HG02840 (cell line): ENCODE data around the gene ACVR1.
"Not testable (repeated sequence)": the region's sequence is repeated elsewhere in the genome, so short reads cannot be mapped to it uniquely, and the experiment has no call there.

ENCODE experiments used
- ATAC-seq: cut with Tn5 transposase; IDR thresholded peaks from one replicate; pipeline ENCODE4 v1.9.1; 2021; ENCODE audit warnings: mild to moderate bottlenecking, moderate library complexity, moderate number of reproducible peaks; ENCODE audit not compliant: unreplicated experiment, low FRiP score

Gene ACVR1

DNA sequence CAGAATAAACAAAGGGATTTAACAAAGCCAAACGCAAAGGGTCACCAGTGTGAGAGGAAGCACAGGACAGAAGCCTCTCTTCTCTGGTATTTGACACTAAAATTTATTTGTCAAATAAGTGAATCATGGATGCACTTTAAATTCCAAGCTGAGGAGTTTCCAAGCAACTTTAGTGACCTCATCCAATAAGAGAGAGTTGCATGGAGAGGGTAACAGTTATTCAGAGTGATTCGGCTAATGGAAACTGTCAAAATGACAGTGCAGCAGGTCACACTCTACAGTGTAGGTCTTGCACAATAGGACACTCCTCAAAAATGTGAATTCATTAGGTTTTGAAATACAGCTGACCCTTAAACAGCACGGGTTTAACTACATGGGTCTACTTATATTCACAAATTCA, 143.5 kb downstream of the ACVR1 start:
- no peak for ATAC-seq

DNA sequence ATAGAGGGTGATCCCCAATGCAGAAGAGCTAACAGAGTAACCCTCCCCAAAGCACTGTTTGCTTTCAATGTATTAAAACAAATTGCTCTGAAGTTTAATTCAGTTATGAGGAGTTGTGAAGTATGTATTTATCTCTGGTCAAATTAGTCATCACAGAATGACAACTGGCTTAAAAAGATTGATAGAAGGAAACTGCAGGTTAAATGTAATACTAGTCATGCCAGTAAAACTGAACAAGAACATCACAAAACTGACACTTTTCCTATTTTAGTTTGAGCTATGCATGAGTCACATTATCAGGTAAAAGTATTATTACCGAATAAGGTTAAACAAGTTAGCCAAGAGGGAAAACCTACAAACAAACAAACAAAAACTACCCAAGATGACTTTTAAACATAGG, 148.4 kb downstream of the ACVR1 start:
- no peak for ATAC-seq

DNA sequence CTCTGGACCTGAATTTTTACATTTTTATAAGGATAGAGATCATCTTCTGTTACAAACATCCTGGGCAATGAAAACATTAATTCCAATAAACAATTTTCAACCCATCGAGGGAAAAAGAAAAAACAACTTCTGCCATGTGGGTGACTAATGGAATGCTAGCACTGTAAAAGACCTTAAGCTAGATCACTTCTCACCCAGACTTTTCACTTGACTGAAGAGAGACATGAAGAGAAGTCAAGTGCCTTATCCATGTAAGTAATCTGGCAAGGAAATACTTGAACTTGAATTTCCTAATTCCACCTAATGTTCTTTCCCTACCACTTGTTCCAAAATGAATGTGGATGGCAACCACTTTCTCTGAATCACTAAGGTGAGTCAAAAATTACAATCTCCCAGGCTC, 149.2 kb downstream of the ACVR1 start:
- no peak for ATAC-seq

DNA sequence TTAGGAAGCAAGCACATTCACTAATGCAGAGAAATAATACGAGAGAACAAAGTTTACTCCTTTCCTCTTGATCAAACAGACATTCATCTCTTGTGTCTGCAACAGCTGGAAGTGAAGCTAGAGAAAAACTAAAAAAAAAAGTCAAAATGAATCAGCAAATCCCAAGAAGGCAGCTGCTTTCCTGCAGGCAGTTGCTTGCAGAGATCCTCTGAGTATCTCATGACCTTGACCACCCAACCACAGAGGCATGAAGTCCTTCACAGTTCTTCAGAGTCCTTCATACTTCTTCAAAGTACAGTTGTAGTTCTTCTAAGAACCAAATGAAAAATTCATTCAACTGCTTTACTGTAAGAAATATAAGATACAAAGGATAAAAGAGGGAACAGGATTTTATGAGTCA, 150.3 kb downstream of the ACVR1 start:
- no peak for ATAC-seq

DNA sequence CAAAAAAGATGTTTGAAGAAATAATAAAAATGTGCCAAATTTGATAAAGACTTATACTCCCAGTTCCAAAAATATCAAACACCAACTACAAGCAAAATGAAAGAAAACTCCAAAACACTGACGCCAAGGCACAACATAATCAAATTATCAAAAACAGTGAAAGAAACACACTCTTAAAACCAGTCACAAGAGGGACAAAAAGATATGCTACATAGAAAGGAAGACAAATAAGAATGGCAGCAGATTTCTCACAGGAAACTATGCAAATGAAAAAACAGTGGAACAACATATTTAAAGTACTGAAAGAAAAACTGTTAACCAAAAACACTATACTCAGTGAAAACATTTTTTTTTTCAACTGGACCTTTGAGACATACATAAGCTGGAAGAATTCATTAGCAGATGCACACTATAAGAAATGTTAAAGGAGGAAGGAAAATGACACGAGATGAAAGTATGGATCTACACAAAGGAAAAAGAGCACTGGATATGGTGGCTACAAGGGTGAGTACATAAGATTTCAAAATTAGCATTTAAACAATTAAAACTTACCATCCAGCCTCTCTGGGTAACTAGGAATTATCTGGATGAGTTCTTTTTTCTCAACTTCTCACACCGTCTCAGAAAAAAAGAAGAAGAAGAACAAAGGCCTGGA, 153.4 kb downstream of the ACVR1 start:
- ATAC-seq = no peak

DNA sequence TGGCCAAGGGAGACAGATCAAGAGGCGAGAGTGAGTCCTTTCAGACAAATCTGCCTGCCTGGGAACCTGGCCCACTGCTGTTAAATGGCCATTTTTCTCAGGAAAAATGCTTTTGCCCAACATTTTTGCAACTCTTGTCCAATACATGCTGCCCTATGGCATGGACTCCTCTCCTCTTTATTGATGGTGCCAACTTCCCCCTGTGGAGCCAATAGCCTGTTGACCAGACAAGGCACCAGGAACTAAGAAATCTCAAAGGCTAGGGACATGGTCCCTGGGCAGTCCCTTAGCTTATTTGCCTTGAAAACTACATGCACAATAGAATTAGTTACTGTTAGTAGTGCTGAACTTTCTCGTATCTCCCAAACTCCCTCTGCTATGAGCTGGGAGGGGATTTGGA, 155.6 kb downstream of the ACVR1 start:
- no peak for ATAC-seq

DNA sequence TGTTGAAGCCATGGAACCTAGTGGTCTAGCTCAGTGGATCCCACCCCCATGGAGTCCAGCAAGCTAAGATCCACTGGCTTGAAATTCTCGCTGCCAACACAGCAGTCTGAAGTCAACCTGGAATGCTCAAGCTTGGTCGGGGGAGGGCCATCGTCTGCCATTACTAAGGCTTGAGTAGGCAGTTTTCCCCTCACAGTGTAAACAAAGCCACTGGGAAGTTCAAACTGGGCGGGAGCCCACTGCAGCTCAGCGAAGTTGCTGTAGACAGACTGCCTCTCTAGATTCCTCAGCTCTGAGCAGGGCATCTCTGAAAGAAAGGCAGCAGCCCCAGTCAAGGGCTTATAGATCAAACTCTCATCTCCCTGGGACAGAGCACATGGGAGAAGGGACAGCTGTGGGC, 171.5 kb downstream of the ACVR1 start:
- not testable (repeated sequence) for ATAC-seq

DNA sequence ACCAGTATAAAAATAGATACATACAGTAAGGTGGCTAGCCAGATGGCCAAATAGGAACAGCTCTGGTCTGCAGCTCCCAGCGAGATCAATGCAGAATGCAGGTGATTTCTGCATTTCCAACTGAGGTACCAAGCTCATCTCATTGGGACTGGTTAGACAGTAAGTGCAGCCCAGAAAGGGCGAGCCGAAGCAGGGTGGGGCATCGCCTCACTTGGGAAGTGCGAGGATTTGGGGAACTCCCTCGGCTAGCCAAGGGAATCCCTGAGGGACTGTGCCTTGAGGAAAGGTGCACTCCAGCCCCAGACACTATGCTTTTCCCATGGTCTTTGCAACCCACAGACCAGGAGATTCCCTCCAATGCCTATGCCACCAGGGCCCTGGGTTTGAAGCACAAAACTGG, 172.0 kb downstream of the ACVR1 start:
- ATAC-seq = not testable (repeated sequence)

DNA sequence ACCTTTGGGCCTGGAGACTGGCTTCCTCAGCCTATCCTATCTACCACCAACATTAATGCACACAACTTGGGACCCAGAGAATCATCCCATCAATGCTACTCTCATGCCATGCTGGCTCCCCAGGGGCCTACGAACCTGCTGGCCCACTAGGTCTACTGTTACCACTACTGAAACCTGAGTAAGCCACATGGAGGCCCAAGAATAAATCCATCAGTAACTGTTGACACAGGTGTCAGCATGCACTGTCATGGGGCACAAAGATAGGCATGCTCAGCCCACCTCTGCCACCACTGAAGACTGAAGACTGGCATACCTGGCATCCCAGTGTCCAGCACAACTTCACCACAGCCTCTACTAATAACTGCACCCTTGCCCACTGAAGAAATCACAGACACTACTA, 176.3 kb downstream of the ACVR1 start:
- no peak for ATAC-seq

DNA sequence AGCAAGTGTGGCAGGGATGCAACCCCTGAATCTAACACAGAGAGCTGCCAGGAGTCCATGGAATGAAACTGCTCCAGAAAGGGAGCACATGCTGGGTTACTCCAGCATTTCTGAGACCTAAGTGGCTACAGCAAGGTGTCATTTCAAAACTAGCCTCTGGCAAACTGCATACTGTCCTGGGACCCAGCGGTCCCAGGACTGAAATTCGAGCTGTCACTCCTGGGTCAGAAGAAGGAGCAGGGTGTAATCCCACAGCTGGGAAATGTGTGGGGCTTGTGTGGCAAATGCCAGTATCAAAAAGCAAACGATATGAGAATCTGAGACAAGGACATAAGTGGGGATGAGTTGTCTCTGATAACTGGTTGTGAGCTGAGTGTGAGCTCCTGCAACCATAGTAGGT, 177.1 kb downstream of the ACVR1 start:
- ATAC-seq = no peak

DNA sequence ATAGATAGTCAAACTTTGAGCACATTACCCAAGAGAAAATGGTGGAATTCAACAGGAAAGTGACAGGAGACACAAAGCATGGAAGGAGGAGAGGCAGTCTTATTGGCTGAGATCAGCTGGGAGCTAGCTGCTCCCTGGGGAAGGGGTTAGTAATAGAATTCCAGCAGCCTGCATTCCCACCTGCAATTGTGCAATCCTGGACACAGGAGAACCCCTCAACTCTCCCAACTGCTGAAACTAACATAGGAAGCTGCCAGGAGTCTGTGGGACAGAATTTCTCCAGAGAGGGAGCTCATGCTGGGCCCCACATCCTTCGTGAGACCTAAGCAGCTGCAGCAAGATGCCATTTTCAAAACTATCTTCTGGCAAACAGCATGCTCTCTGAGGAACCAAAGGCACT, 177.7 kb downstream of the ACVR1 start:
- no peak for ATAC-seq

DNA sequence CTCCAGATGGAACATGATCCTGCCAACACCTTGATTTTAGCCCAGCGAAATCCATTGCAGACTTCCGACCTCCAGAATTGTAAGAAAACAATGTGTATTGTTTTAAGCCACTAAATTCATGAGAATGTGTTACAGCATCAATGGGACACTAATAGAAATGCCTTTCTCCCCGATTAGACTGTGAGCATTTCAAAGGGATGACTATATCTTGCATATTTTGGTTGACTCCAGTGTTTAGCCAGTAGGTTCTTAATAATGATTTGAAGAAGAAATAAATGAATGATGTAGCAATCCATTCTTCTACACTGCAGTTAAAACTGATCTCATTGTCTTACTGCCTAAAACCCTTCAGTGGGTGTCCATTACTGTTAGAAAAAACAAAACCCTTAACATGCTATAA, 180.1 kb downstream of the ACVR1 start:
- ATAC-seq = no peak

DNA sequence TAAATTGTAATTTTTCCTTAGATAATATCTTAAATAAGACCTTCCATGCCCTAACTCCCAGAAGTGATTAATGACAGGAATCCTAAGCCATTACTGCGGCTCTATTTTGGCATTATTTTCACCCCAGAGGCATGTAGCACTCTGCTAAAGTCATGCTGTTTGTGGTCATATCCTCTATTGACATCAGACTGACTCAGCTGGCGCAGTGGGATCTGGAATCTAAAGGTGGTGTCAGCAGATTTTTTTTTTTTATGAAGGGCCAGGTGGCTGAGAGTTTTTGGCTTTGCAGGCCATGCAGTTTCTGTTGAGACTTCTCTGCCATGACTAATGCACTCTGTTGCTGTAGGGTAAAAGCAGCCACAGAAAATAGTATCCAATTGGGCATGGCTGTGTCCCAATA, 183.4 kb downstream of the ACVR1 start:
- ATAC-seq = no peak

DNA sequence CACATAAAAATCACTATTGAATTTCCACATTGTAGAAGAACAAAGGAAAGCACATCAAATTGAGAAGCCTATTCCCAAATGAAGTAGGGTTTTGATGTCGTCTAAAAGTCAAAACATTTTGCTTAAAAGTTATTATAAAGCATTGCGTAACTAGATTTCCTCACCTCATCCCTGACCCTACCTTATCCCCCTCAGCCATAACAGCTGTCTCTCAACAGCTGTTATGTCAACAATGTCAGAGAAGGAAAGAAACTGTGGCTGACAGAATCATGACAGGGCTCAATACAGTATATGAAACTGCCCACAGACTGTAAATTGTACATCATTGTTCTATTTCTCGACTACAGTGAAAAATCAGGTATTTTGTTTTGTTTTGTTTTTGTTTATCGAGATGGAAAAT, 184.4 kb downstream of the ACVR1 start:
- ATAC-seq = no peak

DNA sequence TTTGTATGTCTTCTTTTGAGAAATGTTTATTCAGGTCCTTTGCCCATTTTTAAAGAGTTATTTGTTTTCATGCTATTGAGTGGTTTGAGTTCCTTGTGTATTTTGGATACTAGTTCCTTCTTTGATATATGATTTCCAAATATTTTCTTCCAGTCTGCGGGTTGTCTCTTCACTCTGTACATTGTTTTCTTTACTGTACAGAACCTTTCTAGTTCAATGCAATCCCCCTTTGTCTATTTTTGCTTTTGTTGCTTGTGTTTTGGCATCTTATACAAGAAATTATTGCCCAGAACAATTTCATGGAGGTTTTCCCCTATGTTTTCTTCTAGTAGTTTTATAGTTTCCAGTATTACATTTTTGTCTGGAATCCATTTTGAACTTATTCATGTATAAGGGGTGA, 185.0 kb downstream of the ACVR1 start:
- no peak for ATAC-seq
